Breast epithelium (tissue), 3 donors: Measurements from ENCODE around the gene CLSTN2.

Source experiments
- POLR2AphosphoS5 ChIP-seq, 3 donors: sonication (generic); formaldehyde crosslinking; IDR thresholded peaks; one replicate each; pipeline ENCODE4 v1.6.1; 2017; ENCODE audit warnings: antibody characterized with exemption in 3 of 3
- TF ChIP-seq, protein P1 (sequence below), 3 donors: fragments of 450-650 bp; IDR thresholded peaks; one replicate each; pipeline ENCODE4 v1.5.1; 2016 to 2017; ENCODE audit warnings: antibody characterized with exemption in 3 of 3, mild to moderate bottlenecking in 3 of 3, moderate library complexity in 3 of 3

DNA sequence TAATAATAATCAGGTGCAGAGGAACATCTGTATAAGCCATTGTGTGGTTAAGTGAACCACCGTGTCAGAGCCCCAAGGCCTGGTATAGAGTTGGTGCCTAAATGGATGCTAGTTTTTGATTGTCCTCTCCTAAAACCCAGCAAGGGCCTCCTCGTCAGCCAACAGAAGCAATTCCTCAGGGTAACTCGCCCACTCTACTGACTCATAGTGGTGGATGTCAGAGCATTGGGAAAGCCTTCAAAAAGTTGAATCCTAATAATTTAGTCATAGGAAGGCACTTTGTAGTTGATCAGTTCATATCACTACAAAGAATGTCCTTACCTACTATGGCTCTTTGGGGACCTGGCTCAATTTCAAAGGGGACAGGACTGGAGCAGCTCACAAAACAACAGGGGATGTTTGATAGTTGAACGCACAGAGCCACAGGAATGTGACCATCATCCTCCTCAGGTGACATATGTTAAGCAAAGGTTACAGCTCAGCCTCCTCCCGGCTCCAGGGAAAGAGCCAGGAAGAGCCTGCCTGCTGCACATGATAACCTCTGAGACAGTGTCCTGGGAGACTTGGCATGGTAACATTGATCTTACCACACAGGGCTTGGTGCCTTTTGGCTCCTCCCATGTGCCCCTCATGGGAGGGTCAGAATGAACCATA lies 338.7 kb downstream of the CLSTN2 start:
- no peak for TF ChIP-seq POLR2AphosphoS5 (IDR thresholded peaks at IDR 0.05)
- TF ChIP-seq, protein P1, sequence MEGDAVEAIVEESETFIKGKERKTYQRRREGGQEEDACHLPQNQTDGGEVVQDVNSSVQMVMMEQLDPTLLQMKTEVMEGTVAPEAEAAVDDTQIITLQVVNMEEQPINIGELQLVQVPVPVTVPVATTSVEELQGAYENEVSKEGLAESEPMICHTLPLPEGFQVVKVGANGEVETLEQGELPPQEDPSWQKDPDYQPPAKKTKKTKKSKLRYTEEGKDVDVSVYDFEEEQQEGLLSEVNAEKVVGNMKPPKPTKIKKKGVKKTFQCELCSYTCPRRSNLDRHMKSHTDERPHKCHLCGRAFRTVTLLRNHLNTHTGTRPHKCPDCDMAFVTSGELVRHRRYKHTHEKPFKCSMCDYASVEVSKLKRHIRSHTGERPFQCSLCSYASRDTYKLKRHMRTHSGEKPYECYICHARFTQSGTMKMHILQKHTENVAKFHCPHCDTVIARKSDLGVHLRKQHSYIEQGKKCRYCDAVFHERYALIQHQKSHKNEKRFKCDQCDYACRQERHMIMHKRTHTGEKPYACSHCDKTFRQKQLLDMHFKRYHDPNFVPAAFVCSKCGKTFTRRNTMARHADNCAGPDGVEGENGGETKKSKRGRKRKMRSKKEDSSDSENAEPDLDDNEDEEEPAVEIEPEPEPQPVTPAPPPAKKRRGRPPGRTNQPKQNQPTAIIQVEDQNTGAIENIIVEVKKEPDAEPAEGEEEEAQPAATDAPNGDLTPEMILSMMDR (IDR thresholded peaks at IDR 0.05): no peak
